Left renal cortex interstitium (tissue), 4 donors: Measurements from ENCODE around the gene GSTO2. TPM values are rescaled to one million over a fixed set of nuclear protein-coding genes. Genes with fewer than 3 reads are reported as not detected.

Experiments
- DNase-seq, 4 donors: peaks; one replicate each; pipeline ENCODE4 v3.0.0-alpha.2; 2013; ENCODE audit warnings: low read depth in 4 of 4, low spot score in 2 of 4, missing footprints in 1 of 4
- polyA plus RNA-seq, 4 donors: library from polyadenylated mRNA; unstranded; fragments of 120-200 nt; gene quantifications; one replicate each; pipeline ENCODE4 v1.2.1, GENCODE V29; 2013; ENCODE audit not compliant: insufficient read length in 4 of 4

GSTO2 gene
- polyA plus RNA-seq, 4 donors, result 24.8 to 38.9 (median 33.3) TPM

DNA sequence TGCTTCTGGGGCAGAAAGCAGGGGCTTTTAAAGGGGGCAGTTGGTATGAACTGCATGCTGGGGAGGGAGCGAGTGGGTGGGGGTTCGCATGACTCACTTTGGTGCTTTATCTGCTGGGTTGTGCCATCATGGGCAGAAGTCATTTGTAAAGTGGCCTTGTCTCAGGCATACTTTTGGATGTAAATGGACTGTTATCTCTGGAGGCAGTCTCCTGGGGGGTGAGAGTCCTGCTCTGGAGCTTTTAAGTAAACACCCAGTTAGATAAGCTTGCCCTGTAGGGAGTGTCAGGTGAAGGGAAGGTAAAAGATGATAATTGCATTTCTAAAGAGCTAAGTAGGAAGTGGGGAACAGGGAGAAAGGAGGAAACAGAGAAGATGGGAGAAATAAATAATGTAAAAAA, 15.9 kb upstream of the GSTO2 start:
- no peak for DNase-seq

DNA sequence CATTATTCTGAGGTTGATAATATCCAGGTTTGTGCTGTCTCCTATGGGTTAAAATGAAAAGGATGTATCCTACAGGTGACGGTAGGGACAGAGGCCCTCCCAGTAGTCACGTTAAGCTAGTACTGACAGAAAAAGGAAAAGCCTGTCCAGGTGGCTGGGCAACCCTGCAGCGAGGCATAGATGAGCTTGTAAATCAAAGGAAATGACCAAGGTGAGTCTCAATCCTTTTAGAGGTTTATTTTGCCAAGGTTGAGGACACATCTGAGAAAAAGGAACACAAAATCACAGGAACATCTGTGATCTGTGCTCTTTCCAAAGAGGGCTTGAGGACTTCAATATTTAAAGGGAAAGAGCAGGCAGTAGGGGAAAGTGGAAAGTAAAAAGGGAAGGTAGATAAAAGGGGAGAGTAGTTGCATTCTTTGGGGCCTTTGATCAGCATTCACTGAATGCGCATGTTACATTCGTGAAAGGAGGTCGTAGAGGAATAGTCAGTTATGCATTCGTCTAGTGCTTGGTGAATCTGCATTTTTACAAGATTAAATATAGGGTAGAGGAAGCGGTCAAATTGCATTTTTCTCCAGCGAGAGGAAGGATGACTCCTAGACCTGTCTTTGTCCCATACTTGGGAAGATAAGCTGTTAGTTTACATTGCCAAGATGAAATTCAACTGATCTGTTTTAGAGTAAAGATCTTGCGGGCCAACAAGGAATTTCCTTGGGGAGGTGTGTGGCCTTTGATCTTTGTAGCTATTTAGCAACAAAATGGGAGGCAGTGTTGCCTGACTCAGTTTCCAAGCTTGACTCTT, 15.2 kb upstream of the GSTO2 start:
- no peak for DNase-seq

DNA sequence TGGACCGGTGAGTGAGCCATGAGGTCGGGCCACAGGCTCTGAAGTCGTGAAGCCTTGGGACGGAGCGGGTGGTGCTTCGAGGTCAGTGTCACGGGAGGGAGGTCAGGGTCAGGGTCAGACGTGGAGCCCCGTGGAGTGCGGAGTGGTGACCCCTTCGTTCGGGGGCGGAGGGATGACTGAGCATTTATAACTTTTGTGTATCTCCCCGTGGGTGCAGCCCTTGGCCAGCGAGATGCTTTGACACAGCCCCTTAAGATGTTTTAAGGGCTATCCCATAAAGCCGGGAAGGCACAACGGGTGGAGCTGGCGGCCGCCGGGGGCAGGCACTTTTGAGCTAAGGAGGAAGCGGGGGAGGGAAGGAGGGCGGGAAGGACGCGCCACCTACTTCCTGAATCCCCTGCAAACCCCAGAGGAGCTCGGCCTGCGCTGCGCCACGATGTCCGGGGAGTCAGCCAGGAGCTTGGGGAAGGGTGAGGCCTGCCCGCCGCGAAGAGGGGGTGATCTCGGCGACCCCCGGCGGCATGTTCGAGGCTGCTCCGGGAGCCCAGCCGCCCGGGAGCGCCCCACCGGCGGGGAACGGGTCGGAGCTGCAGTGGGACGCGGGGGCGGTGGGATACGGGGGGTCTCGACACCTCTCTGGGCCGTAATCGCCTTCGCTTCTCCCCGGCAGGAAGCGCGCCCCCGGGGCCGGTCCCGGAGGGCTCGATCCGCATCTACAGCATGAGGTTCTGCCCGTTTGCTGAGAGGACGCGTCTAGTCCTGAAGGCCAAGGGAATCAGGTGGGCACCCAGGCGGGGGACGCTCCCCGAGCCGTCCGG, 14.3 kb upstream of the GSTO2 start, which contains the start of gene GSTO1:
GSTO1 (plus strand) TSS at position 400 of the 818 bp plus-strand sequence; CDS start at position 437, 37 bp downstream.
- peak in 1 of 4 donors; percentile 58 for DNase-seq

DNA sequence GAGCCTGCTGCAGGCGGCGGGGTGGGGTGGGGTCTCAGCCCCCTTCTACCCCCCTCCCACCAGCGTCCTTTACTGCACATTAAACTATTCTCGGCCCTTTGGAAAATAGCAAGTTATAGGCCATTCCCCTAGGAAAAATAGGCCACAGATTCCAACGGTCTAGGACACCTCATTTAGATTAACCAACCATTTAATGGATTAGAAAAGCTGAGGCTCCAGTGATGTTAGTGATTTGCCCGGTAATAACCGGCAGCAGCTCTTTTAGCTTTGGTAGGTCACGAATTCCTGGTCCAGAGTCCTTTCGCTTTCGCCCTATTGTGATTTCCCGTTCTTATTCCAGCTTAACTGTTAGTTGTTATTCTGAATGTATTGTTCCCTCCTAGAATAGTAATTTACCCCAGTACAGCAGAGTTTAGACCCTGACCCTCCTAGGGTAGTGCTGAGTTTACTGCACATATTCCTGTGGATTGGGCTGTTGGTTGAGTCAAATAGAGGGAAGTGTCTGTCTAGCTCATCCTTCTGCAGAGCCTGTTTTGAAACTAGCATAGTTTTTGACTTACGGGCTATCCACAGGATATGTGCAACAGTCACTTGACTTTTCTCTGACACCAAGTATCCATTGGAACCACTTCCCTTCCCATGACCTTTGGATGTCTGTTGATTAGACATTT, 13.5 kb upstream of the GSTO2 start:
- DNase-seq, result no peak

DNA sequence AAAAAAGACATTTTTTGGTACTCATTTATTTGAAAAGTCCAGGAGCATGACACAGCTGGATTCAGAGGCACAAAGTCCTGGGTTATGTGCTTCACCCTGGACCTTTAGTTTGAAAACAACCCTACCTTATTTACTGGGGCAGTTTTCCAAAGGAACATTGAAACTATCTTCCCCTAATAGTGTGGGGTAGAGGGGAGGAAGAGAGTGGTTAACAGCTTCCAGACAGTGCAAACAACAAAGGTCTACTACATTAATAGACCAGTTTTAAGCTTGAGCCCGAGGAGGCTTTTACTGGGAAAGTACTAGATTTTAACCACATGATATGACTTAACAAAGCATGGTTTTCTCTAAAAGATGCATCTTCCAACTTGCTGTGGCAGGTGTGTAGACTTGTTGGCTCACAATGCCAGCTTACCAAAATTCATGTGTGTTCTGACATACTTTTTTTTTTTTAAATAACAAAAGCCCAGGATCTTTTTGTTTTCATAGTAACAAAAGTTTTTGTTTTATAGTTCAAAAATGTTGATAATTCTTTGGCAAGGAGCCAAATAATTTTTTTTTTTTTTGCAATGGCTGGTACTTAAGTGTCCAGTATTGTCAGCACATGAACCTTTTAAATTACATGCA, 12.5 kb upstream of the GSTO2 start:
- DNase-seq, result no peak

DNA sequence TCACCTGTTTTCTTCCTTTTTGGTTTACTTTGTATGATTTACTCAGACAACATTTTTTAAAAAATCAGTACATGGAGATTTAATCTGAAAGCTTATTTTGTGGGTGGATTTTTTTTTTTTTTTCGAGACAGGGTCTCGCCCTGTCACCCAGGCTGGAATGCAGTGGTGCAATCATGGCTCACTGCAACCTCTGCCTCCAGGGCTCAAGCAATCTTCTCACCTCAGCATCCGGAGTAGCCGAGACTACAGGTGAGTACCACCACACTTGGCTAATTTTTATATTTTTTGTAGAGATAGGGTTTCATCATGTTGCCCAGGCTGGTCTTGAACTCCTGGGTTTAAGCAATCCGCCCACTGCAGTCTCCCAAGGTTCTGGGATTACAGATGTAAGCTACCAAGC, 11.7 kb upstream of the GSTO2 start:
- DNase-seq, result no peak

DNA sequence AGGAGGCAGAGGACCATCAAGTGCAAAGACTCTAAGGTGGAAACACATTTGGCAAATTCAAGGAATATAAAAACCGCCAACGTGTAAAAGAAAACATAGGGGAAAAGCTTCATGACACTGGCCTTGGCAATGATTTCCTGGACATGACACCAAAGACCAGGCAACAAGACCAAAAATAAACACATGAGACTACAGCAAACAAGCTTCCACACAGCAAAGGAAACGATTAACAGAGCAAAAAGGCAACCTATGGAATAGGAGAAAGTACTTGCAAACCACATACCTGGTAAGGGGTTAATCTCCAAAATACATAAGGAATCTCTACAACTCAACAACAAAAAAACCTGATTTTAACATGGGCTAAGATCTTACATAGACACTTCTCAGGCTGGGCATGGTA, 10.8 kb upstream of the GSTO2 start:
- no peak for DNase-seq

DNA sequence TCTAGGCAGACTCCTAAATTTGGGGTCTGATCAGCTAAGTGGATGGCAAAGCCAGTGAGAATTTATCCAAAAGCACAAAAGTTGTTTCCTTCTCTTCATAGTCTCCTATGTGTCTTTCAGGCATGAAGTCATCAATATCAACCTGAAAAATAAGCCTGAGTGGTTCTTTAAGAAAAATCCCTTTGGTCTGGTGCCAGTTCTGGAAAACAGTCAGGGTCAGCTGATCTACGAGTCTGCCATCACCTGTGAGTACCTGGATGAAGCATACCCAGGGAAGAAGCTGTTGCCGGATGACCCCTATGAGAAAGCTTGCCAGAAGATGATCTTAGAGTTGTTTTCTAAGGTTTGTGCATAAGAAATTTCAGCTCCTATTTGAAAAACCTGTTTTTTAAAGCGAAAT, 9.5 kb upstream of the GSTO2 start:
- DNase-seq, result no peak

DNA sequence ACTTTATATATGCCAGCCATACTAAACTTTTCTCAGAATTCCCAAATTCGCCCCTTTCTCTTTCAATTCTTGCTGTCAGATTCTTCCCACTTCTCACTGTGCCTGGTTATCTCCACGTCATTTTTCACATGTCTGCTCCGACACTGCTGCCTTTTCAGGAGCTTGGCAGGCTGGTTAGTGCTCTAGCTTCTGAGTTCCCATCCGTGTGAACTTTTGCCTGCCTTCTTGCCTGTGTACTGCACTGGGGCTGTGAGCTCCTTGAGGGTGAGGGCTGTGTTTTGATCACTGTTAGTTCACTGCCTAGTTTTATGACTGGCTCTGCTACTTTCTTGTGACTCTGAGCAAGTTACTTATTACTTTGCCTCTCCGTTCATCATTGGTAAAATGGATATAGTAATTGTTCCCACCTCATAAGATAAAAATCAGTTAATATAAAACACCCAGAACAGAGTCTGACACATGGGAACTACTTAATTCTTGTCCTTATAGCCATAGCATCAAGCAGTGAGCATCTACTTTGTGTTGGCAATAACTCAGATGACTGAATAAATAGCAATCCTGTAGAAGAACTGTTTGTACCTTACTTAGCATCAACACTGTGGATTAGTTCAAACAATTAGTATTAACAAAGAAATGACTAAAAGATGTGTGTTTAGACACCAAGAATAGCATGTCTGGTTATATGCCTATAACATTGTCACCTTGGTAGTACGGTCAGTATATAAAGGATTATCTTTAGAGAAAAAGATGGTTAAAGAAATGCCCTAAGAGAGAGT, 8.8 kb upstream of the GSTO2 start:
- DNase-seq, result no peak

DNA sequence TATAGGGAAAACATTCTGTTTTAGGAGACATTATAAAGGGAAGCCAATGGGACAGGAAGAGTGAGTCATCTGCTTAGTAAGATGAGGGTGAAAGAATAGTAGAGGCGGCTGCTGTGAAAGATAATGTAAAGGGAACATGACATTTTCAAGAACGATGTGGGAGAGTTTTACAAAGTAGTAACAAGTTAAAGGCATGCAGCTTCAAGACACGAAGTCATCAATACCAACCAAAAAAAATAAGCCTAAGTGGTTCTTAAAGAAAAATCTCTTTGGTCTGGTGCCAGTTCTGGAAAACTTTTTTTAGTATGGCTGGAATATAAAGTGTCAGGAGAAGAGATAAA, 8.2 kb upstream of the GSTO2 start:
- no peak for DNase-seq

DNA sequence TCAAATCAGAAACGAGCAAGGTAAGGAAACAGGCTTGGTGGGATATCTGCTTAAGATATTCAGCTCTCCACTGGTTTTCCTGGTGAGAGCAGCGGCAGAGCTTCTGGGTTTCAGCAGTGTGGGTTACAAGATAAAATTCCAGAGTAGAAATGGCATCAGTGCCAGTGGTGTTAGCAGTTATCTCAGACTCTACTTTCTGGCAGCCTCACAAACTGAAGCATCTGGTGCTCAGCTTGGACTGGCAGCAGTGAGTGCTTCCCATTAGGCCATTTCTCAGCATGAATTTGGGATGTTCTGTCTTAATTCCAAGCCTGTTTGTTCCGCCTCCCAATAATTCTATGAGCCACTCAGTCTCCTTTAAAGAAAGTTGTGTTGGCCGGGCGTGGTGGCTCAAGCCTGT, 6.9 kb upstream of the GSTO2 start:
- DNase-seq, result no peak

DNA sequence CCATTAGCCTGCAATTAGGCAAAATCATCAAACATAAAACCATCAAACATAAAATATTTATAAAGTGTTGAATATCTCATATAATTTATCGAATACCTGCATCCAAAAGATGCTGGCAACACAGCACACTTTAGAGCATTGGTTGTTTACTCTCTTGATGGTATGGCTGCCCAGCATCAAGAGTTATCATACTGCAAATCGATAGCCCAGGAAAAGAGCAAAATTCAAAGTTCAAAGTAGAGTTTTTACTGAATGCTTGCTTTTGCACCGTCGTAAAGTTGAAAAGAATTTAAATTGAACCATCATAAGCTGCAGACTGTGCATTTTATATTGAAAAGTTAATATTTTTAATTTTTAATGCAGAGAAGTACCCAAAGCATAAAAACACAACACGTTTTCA, 4.2 kb upstream of the GSTO2 start:
- DNase-seq, result no peak

DNA sequence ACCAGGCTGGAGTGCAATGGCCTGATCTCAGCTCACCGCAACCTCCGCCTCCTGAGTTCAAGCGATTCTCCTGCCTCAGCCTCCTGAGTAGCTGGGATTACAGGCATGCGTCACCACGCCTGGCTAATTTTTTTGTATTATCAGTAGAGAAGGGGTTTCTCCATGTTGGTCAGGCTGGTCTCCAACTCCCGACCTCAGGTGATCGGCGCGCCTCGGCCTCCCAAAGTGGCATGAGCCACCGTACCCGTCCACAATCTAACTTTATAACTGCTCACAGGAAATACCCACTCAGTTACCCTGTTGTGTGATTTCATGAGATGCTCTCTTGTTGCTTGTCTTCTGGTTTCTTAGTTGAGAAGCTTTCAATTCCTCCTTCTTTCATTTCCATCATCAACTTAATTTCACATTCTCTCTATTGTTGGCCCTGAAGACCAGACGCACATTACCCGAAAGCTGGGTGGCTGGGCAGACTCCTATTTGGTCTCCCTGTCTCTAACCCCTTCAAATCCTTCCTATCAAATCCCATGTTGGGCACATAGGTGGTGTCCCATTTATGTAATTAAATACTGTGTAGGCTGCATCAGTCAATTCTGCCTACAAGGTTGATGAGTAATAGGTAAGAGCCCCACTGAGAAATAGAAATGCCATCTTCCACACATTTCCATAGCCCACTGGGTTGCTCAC, 1.1 kb upstream of the GSTO2 start:
- no peak for DNase-seq

DNA sequence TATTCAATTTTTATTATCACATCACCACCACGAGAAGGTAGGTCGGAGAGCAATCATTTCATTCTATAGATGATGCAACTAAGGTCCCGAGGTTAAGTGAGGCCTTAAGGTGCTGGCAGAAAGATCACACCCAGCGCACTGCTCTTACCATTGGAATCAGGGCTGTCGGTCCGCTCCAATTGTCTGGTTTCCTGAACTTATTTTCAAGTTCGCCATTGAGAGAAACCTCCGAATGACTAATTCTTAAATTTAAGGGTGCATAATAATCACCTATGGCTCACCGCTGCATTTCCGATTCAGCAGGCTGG, 625 bp upstream of the GSTO2 start:
- DNase-seq, result no peak

DNA sequence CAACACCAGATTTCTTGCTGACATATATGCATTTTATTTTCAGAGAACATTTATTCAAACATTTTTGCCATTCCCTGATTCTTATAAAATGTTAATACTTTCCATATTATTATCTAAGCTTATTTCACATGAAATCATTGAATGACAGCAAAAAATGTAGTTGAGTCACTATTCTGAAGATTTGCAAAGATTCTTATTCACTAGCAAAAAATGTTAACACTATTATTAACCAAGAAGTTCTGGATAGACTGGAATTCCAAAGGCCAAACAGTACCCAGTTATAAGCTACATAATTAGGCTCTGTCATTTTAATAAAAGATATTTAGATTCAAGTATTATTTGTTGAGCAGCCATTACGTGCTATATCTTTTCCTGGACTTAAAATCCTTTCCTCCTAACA, 4.3 kb downstream of the GSTO2 start:
- DNase-seq, result no peak

DNA sequence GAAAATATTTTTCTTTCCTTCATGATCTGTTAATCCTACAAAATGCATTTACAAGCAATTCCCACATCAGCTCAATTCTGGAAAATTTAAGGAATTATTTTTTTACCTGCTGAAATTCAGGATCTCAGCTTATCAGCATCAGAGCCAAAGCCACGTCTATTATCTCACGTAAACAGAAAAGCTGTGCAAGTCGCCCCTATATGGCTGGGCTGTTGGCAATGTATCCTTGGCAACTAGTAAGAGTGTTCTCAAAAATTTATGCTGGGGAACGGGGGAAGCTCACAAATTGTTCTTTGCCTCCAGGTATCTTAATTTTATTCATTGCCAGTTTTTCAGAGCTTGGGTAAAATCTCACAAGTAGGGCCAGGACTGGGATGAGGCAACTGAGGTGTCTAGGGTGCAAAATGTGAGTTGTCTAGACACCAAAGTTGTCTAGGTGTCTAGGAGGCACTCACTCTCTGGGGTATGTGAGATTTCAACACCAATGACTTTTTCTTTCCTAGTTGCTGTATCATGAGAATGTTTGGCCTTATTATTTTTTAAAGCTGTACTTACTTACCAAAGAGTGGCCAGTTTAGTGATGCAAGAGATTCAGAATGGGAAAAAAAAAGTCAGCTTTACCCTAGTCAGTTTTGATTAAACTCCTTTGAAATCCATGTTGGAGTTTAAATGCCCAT, 5.1 kb downstream of the GSTO2 start:
- DNase-seq, result no peak

DNA sequence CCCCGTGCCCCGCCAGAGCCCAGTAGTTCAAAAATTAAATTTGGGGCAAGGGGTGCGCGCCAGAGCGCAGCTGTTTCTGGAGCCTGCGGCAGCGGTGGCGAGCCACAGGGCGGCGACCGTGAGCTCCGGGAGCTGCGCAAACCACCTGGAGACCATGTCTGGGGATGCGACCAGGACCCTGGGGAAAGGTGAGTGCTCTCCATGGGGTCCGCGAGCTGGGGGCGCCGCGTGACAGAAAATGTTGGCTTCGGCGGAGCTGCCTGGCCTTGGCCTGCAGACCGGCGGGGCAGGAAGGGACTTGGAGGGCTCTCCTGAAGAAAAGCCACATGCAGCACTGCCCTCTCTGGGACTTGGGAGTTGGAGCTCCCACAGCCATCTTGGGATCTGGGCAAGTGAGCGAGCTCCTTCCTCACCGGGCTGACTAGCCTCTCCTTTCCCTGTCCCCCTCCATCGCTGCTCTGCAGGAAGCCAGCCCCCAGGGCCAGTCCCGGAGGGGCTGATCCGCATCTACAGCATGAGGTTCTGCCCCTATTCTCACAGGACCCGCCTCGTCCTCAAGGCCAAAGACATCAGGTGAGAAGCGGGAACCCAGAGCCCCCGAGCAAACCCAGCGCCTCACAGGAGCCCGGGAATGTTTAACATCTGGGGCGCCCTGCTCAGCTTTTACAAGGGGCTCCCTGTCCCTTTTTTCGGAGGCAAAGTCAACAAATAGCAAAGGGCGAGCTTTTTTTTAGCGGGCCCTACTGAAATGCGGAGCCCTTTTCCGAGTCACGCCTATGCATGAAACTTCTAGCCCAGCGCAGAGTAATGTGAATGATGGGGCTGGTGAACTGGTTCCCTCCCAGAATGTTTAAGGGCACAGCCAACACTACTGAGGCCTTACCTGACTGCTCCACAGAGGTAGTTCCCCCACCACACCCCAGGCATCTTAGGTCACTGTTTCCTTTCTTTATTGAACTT, 6.1 kb downstream of the GSTO2 start:
- DNase-seq, result peak in 1 of 4 donors; percentile 70

DNA sequence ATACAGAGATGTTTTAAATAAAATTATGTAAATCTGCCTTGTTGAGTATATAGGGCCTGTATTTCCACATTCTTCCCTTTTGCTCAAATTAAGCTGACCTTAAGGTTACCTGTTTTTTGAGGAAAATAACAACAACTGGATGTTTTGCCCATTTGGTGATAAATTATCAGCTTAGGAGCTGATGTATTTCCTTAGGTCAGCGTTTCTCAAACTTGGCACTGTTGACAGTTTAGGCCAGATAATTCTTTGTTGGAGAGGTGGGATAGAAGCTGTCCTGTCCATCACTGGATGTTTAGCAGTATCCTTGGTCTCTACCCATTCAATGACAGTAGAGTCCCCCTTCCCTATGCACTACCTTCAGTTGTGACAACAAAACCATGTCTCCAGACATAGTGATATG, 7.2 kb downstream of the GSTO2 start:
- no peak for DNase-seq
